Prostate gland (tissue), 2 donors: ENCODE results near the gene TBCC.

ENCODE experiments used
- CTCF ChIP-seq, 4 experiments: fragments of 200-600 bp in 2 of 4; fragments of 450-650 bp in 2 of 4; sonication (generic) in 2 of 4; IDR thresholded peaks; 1 replicate in 3 of 4; 2 replicates in 1 of 4; pipeline ENCODE4 v1.5.1; 2016 to 2019; ENCODE audit warnings: antibody characterized with exemption in 4 of 4, mild to moderate bottlenecking in 2 of 4, moderate library complexity in 2 of 4
- POLR2AphosphoS5 ChIP-seq: sonication (generic); formaldehyde crosslinking; IDR thresholded peaks from one replicate; pipeline ENCODE4 v1.6.1; 2017; ENCODE audit warnings: antibody characterized with exemption

GRCh38 chr6:42722497-42722896 is 23.4 kb downstream of the TBCC start, which contains the start of gene PRPH2:
- TF ChIP-seq CTCF (IDR thresholded peaks at IDR 0.05) (no peak), POLR2AphosphoS5 (no peak)
